Activated CD4-positive, alpha-beta T cell treated with anti-CD3 and anti-CD28 coated beads for 1 hour (primary cell): ENCODE results near the gene MRI1.
"Not testable (repeated sequence)": the region's sequence is repeated elsewhere in the genome, so short reads cannot be mapped to it uniquely, and the experiment has no call there.

Source experiments
- DNase-seq: peaks from one replicate; pipeline ENCODE4 v3.0.0-alpha.2; 2020

Gene MRI1

DNA sequence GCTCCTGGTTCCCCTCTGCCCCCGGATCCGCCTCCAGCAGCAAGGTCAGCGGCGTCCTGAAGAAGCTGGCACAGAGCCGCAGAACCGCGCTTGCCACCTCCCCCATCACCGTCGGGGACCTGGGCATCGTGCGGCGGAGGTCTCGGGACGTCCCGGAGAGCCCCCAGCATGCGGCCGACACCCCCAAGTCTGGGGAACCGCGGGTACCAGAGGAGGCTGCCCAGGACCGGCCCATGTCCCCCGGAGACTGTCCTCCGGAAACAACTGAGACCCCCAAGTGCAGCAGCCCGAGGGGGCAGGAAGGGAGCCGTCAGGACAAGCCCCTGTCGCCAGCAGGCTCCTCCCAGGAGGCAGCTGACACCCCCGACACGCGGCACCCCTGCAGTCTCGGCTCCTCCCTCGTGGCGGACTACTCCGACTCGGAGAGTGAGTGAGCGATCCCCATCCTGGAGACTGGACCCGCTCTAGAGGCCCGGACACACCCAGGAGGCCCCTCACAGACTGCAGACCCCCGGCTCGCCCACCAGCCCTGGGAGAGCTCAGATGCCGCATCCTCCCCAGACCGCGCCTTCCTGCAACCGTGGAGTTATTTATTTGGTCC is 1.6 kb upstream of the MRI1 start:
- DNase-seq: no peak

DNA sequence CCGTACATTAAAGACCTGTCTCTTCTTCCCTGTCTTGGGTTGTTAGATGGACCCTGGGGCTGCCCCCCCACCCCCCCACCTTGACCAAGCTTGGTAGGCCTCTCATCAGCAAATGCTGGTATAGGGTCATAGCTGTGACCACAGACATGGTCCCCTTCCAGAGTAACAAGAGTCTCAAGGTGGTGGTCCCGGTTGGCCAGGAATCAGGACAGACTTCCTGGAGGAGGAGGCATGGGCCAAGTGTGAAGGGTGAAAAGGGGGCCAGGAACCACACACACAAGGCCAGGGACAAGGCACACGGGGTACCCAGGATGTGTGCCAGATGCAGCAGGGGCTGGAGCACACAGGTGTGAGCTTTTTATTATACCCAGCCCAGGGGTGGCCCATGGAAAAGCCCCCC is 1.1 kb upstream of the MRI1 start:
- DNase-seq: no peak

DNA sequence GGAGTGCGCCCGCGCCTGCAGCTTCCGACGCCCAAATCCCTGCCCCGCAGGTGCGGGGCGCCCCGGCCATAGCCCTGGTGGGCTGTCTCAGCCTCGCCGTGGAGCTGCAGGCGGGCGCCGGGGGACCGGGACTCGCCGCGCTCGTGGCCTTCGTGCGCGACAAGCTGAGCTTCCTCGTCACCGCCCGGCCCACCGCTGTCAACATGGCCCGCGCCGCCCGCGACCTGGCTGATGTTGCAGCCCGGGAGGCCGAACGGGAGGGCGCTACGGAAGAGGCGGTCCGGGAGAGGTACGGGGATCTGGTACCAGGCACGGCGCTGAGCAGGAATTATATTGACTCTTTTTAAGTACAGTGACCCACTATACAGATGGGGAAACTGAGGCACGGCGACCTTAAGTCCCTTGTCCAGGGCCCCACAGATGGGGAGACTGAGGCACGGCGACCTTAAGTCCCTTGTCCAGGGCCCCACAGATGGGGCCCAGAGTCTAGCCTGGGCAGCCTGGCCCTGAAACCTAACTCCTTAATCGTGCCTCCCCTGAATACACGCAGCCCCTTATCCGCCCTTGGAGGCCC is 586 bp downstream of the MRI1 start:
- no peak for DNase-seq

DNA sequence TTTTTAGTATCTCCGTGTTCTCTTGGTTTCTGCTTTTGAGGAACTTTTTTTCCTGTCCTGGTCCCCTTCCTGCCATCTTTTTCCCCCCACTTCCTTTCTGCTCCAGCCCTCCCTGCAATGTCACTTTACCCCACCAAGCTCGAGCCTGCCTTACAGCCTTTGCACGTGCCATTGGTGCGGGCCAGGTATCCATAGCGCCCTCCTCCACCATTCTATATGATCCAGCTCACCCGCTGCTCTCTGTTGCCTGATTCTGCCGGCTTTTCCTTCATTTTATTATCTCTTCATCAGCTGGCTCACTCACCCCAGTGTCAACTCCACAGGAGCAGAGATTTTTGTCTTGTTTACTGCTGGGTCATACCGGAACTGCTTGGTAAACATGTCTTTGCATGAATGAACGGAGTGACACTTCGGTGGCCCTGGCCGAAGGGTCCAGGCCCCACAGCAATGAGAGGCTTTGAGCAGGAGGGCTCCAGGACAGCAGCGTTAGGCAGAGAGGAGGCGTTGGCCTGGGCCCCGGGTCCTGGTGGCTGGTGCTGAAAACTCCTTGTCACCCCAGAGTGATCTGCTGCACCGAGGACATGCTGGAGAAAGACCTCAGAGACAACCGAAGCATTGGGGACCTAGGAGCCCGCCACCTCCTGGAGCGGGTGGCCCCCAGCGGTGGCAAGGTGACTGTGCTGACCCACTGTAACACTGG is 1.2 kb downstream of the MRI1 start:
- DNase-seq: no peak

DNA sequence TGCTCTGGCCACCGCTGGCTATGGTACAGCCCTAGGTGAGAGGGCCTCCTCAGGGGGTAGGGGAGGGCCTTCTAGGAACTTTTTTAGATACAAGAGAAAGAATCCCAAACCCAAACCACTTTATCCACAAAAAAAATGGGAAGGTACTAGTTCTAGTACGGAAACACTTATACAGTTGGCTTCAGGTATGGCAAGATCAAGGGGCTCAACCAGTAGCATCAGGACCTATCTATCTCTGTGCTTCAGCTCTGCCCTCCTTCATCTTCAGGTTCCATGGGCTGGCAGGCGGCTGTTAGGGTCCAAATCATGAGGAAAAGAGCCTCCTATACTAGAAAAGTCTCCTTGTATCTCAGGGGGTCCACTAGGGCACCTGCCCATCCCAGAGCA is 1.8 kb downstream of the MRI1 start:
- no peak for DNase-seq

DNA sequence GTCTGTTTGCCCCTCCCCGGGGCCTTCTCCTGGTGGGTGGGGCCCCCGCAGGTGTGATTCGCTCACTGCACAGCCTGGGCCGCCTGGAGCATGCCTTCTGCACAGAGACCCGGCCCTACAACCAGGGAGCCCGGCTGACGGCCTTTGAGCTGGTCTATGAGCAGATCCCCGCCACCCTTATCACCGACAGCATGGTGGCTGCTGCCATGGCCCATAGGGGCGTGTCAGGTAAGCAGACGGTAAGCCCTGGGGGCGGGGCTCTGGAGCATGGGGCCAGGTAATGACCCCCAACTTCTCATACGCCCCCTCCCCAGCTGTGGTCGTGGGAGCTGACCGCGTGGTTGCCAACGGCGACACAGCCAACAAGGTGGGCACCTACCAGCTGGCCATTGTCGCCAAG is 4.2 kb downstream of the MRI1 start:
- DNase-seq: no peak

DNA sequence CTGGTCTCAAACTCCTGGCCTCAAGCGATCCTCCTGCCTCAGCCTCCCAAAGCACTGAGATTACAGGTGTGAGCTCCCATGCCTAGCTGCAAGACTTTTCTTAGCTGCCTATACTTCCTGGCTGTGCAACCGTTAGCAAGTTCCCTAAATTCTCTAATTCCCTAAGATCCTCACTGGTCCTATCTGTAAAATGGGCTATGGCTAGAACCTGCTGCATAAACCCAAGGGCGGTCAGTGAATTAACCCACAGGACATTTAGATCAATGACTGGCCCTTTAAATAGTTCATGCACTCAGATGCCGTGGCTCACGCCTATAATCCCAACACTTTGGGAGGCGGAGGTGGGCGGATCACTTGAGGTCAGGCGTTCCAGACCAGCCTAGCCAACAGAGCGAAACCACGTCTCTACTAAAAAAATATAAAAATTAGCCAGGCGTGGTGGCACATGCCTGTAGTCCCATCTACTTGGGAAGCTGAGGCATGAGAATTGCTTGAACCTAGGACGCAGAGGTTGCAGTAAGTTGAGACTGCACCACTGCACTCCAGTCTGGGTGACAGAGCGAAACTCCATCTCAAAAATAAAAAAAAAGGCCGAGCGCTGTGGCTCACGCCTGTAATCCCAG is 5.8 kb downstream of the MRI1 start:
- DNase-seq: no peak

DNA sequence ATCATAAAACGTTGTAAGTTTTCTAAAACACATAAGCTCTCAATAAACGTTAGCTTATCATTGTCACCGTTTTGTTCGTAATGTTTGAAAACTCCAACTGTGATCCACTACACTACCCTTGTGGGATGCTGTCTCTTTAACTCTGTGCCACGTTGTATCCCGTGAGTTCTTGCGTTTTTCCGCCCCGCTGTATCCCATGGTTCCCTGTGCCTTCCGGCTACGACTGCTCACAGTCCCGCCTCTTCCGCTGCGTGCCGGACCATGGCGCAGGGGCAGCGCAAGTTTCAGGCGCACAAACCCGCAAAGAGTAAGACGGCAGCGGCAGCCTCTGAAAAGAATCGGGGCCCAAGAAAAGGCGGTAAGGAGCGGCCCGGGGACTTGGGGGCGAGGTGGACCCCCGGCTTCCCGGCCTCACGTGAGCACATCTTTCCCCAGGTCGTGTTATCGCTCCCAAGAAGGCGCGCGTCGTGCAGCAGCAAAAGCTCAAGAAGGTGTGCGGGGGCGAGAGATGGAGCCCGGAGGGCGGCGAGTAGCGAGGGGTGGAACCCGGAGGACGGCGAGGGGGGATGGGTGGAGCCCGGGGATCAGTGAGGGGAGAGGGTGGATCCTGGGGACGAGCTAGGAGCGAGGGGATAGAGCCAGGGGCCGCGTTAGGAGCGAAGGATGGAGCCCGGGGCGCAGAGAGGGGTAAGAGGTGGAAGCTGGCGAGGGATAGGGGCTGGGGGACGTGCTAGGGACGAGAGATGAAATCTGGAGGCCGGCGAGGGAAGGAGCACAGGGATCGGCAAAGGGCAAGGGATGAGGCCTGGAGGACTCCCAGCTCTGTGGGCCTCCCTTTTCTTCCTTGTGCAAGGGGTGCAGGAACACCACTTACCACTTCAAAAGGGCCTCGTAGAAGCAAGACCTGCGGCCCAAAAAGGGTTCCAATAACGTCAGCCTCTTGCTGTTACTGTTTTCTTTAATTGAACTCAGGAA is 10.2 kb downstream of the MRI1 start, which contains the start of gene C19orf53:
Gene C19orf53, plus strand, starts transcription at position 240 of the 975 bp plus-strand sequence. Its CDS starts 22 bp downstream, at position 262.
- peak; percentile 78 for DNase-seq

DNA sequence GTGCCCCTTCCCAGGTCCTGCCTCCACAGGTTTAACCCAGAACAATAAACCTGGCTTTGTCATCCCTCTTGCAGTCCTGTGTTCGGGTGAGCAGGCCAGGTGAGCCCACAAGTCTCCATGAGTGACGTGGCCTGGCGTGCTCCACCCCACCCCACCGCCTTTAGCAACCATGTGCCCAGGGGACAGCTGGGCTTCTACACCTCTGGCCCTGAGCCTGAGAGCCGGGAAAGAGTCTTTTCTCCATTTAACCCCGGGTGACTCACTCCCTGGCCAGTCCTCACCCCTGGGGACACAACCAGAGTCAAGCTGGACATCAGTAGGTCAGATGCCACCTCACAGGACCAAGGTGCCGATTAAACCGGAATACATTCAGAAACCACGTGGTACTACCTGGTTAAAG is 14.1 kb downstream of the MRI1 start:
- DNase-seq: no peak

DNA sequence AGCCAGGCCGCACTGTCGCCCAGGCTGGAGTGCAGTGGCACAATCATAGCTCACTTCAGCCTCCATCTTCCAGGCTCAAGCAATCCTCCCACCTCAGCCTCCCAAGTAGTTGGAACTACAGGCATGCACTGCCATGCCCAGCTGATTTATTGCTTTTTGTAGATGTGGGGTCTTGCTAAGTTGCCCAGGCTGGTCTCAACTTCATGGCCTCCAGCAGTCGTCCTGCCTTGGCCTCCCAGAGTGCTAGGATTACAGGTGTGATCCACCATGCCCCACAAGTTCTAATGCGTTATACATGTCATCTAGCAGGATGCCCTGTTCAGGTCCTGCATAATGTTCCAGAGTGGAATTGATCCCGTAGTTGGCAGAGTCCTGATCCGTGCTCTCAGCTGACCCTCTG is 14.5 kb downstream of the MRI1 start:
- no peak for DNase-seq

DNA sequence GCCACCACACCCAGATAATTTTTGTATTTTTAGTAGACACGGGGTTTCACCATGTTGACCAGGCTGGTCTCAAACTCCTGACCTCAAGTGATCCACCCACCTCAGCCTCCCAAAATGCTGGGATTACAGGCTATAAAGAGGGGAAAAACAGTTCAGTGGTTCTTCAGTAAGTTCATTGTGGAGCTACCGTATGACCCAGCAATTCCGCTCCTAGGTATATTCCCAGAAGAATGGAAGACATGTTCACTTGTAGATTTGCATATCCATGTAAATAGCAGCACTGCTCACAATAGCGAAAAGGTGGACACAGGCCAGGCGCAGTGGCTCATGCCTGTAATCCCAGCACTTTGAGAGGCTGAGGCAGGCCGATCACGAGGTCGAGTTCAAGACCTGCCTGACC is 15.5 kb downstream of the MRI1 start:
- not testable (repeated sequence) for DNase-seq

DNA sequence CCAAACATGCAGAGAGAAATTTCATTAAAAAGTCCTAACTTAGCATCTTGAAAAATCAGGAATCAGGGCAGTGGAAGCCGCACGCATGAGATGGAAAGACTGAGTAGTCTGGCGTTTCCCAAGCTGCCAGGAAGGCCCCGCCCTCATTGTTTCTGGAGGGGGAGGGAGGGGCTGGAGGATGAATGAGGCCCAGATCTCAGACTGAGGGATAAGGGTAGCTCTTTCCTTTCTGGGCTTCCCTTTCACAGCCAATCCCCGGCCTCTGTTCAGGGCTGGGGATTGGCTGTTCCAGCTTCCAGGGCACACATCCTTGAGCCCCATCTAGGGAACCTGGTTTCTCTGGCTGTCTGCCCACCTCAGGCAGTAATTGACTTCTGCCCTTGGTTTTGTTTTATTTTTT is 17.2 kb downstream of the MRI1 start:
- no peak for DNase-seq

DNA sequence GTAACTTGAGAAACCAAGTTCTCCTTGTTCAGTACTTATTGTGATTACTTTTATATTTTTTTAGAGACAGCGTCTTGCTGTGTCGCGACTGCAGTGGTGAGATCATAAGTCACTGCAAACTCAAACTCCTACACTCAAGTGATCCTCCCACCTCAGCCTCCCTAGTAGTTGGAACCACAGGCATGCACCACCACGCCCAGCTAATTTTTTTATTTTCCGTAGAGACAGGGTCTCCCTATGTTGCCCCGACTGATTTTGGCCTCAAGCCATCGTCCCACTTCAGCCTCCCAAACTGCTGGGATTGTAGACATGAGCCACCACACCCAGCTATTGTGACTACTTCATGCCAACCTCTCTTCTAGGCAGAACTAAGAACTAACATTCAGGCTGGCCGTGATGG is 18.2 kb downstream of the MRI1 start:
- DNase-seq: no peak

DNA sequence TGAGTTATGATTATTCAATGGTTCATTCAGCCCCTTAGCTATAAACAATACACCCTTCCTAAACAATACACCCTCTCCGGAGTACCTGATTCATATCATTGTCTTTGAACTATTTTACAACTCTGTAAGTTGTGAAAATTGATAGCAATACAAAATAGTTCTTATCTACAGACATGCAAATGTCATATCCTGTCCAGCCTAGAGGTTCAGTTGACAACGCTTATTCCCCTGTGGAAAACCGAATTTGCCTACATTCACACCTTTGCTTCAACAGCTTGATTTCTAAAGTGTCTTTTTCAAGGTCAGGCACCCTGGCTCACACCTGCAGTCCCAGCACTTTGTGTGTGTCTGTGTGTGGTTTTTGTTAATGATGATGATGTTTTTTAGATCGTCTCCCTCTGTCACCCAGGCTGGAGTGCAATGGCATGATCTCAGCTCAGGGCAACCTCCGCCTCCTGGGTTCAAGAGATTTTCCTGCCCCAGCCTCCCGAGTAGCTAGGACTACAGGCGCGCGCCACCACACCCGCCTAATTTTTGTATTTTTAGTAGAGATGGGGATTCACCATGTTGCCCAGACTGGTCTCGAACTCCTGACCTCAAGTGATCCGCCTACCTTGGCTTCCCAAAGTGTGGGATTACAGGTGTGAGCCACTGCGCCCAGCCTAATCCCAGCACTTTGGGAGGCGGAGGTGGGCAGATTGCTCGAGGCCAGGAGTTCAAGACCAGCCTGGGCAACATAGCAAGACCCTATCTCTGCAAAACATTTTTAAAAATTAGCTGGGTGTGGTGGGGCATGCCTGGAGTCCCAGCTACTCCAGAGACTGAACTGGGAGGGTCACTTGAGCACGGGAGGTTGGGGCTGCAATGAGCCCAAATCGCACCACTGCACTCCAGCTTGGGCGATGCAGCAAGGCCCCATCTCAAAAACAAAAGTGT is 19.5 kb downstream of the MRI1 start:
- DNase-seq: no peak

DNA sequence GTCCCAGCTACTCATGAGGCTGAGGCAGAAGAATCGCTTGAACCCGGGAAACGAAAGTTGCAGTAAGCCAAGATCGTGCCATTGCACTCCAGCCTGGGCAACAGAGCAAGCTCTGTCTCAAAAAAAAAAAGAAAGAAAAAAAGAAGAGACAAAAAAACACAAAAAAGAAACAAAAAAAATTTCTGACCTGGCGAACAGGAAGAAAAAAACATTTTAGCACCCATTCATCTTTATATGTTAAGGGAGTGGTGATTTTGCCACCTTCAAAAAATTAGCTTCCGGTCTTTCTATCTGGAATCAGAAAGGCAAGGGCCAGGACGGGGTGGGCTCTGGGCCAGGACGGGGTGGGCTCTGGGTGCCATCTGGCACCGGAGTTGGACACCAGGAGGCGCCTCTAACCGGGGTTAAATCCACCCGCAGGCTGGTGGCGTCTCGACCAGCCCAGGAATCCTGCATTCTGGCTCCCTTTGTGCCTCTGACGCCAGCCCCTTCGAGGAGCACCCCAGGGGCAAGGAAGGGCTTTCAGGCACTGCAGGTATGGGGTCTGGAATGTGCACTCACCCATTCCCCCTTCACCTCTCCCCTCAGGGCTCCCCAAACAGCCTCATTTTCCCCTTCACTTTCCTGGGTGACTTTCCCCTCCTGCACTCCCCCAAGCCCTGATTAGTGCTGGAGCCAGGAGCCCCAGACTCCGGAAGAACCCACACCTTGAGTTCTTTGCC is 20.6 kb downstream of the MRI1 start:
- peak; percentile 59 for DNase-seq

DNA sequence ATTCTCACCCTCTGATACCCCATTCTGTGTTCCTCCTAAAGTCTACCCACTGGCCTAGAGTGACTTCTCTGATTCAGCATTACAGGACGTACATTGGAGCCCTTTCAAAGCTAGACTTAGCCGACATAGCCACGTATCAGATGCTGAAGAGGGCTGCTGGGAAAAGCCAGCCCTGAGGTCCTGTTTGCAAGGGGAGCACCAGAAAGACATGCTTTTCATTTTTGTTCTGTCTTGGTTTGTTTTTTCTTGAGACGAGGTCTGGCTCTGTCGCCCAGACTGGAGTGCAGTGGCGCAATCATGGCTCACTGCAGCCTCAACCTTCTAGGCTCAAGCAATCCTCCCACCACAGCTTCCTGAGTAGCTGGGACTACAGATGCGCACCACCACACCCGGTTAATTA is 24.7 kb downstream of the MRI1 start:
- DNase-seq: no peak

DNA sequence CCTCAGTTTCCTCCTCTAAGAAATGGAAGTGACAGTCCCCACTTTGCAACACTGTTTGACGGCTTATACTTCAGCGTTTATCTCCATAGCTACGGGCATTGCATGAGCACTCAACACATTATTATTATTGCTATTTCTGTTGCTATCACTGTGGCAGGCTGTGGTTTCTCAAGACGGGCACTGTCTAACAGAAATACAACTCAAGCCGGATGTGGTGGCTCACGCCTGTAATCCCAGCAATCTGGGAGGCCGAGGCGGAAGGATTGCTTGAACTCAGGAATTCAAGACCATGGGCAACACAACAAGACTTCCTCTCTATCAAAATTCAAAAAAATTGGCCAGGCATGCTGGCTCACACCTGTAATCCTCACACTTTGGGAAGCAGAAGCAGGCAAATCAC is 26.0 kb downstream of the MRI1 start:
- DNase-seq: no peak

DNA sequence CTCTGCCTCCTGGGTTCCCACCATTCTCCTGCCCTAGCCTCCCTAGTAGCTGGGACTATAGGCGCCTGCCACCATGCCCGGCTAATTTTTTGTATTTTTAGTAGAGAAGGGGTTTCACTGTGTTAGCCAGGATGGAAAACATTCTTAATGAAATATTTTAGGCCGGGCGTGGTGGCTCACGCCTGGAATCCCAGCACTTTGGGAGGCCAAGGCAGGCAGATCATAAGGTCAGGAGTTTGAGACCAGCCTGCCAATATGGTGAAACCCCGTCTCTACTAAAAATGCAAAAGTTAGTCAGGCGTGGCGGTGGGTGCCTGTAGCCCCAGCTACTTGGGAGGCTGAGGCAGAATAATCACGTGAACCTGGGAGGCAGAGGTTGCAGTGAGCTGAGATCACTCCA is 29.0 kb downstream of the MRI1 start:
- not testable (repeated sequence) for DNase-seq

DNA sequence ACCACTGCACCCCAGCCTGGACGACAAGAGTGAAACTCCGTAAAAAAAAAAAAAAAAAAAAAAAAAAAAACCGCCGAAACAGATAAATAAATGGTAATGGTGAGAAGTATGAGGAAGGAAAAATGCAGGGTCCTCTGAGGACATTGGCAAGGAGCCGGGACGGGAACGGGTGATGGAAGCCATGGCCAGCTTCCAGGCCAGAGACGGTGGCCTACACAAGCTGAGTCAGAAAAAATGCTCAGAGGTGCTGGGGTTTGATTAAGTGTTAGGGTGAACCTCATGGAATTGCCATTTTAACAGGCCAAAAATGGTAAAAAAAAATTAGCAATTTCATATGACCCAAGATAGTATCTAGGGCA is 30.1 kb downstream of the MRI1 start:
- no peak for DNase-seq

DNA sequence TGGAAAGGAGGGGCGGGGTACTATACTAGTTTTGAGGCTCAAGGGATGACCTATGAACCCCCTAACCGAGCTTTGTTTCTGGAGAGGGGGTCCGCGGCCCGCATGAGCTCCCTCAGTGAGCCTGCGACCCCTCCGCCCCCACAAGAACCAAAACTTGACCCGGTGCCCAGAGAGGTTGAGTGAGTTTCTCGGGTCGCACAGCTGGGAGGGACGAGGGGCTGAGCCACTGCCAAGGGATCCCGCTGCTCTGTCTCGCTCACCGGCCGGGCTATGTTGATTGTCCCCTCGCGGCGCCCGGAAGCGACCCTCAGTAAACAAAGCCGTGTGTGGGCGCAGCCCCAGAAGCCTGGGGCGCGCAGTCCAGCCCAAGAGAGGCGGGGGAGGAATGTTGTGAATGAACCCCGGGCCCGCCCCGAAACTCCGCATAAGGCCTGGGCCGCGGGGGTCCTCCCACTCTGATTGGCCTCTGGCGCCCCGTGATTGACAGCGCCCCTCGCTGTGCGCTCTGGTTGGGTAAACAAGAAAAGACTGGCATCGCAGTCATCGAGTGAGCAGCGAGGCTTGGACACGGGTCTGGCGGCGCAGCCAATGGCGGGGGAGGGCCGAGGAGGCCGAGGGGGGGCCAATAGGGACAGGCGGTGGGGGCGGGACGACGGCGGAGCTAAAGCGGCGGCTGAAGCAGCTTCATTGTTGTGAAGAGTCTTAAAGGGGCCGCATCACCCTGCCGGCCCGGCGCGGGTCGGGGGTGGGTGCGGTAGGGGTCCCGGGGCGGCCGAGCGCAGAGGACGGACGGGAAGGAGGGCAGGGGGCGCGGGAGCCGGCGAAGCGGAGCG is 30.7 kb downstream of the MRI1 start, which contains the start of gene ZSWIM4:
Gene ZSWIM4, plus strand, starts transcription at position 687 of the 833 bp plus-strand sequence. CDS start 206 bp downstream, outside the sequence.
- peak; percentile 85 for DNase-seq
